CD4-positive, alpha-beta T cell (primary cell): ENCODE results near the gene C5orf24. TPM values are rescaled to one million over a fixed set of nuclear protein-coding genes. Genes with fewer than 3 reads are reported as not detected.
"Not testable (repeated sequence)": the region's sequence is repeated elsewhere in the genome, so short reads cannot be mapped to it uniquely, and the experiment has no call there.

Experiments used
- ATAC-seq: fragments of 200-7000 bp; cut with Tn5 transposase; one replicate; pipeline ENCODE4 v1.10.0; 2022; ENCODE audit warnings: mild to moderate bottlenecking; ENCODE audit not compliant: poor library complexity
- CTCF ChIA-PET: fragments of 350-600 bp; sonication (Branson Sonifier 250); formaldehyde crosslinking; loops from one replicate; lab custom pipeline; 2021; ENCODE audit warnings: antibody characterized with exemption, inconsistent platforms; lab: Charles Lee
- POLR2A ChIA-PET: fragments of 350-600 bp; sonication (Branson Sonifier 250); formaldehyde crosslinking; loops from one replicate; lab custom pipeline; 2021; ENCODE audit warnings: antibody characterized with exemption, inconsistent platforms; lab: Charles Lee
- DNase-seq, 14 experiments: peaks; one replicate each; pipeline ENCODE4 v3.0.0-alpha.2; 2013 to 2020; ENCODE audit warnings: mixed read lengths in 2 of 14
- H3K27ac ChIP-seq, 2 donors: one replicate each; pipeline versions ENCODE4 v1.5.1 to v1.7.0; 2013; ENCODE audit warnings: low read length in 2 of 2, low read depth in 1 of 2, mild to moderate bottlenecking in 1 of 2
- H3K27me3 ChIP-seq, 2 experiments: 1 replicate in 1 of 2; 2 replicates in 1 of 2; pipeline versions ENCODE4 v1.6.1 to v1.7.0; 2013; ENCODE audit warnings: low read length in 2 of 2, control low read depth in 1 of 2, mild to moderate bottlenecking in 1 of 2, moderate library complexity in 1 of 2; ENCODE audit not compliant: insufficient read depth in 2 of 2, control insufficient read depth in 1 of 2
- H3K36me3 ChIP-seq: one replicate; pipeline ENCODE4 v1.6.1; 2013; ENCODE audit warnings: low read length, control low read depth; ENCODE audit not compliant: insufficient read depth
- H3K4me1 ChIP-seq: one replicate; pipeline ENCODE4 v1.6.1; 2013; ENCODE audit warnings: low read length, control low read depth; ENCODE audit not compliant: insufficient read depth
- H3K4me3 ChIP-seq: one replicate; pipeline ENCODE4 v1.5.1; 2013; ENCODE audit warnings: mild to moderate bottlenecking, low read length, moderate library complexity
- H3K9me3 ChIP-seq, 2 experiments: 1 replicate in 1 of 2; 2 replicates in 1 of 2; pipeline versions ENCODE4 v1.6.1 to v1.7.0; 2013; ENCODE audit warnings: low read length in 2 of 2, mild to moderate bottlenecking in 2 of 2, control low read depth in 1 of 2, moderate library complexity in 1 of 2; ENCODE audit not compliant: control insufficient read depth in 1 of 2, insufficient read depth in 1 of 2
- H3K27ac Mint-ChIP-seq: one replicate; pipeline ENCODE4 v1.8.0; 2020; ENCODE audit warnings: mixed read lengths
- H3K27me3 Mint-ChIP-seq: one replicate; pipeline ENCODE4 v1.8.0; 2021; ENCODE audit warnings: mixed read lengths
- H3K36me3 Mint-ChIP-seq: one replicate; pipeline ENCODE4 v1.8.0; 2021; ENCODE audit warnings: low read depth, mixed read lengths
- H3K4me1 Mint-ChIP-seq: one replicate; pipeline ENCODE4 v1.8.0; 2021; ENCODE audit warnings: low read depth, mixed read lengths
- H3K4me3 Mint-ChIP-seq: one replicate; pipeline ENCODE4 v1.8.0; 2020; ENCODE audit warnings: mild to moderate bottlenecking, mixed read lengths
- H3K9me3 Mint-ChIP-seq: one replicate; pipeline ENCODE4 v1.8.0; 2020; ENCODE audit warnings: mixed read lengths
- CTCF ChIP-seq: fragments of 200-600 bp; IDR thresholded peaks from one replicate; pipeline ENCODE4 v1.8.0; 2022; ENCODE audit warnings: antibody characterized with exemption, mild to moderate bottlenecking
- intact Hi-C, 2 experiments: fragments of 100-400 bp; cut with DNase I in 1 of 2; cut with micrococcal nuclease in 1 of 2; formaldehyde crosslinking; loops; one replicate each; pipeline versions ENCODE4 v1.15.1 to v1.9.0; 2023 to 2025; cut with DNase I, micrococcal nuclease
- total RNA-seq, 174 experiments: library from RNA in 2 of 174; stranded (reverse) in 2 of 174; gene quantifications; one replicate each; pipeline ENCODE4 v1.2.3 and lab custom pipeline; 2021 to 2026

Gene C5orf24
- total RNA-seq, 2 experiments from 2014 or later: 34.6 to 36.5 TPM

- no peak overlapping the region for H3K27ac Mint-ChIP-seq
- CTCF ChIA-PET: interaction anchor here (1.2 kb wide), 1 partner anchor 77 kb away, joined by 4 read pairs; the partner anchor contains the start of gene DDX46
These were observed 10.1 kb upstream of the C5orf24 start for GRCh38 chr5:134835623-134836022.

GRCh38 chr5:134837530-134838181 is 8.1 kb upstream of the C5orf24 start:
- ATAC-seq (no peak), DNase-seq (no peak)
- CTCF ChIA-PET: no interaction called here
- Mint-ChIP-seq H3K4me1 (no peaks in the 10 kb centered on the region), H3K9me3 (no peaks in the 10 kb centered on the region), H3K27ac (no peak overlapping the region), H3K36me3 (peaks cover 35% of the 10 kb centered on the region), H3K4me3 (no peak overlapping the region), H3K27me3 (no peaks in the 10 kb centered on the region)
- intact Hi-C loops: no loop called here
- Histone ChIP-seq H3K27ac (no peak overlapping the region), H3K4me3 (no peak overlapping the region), H3K4me1 (no peaks in the 10 kb centered on the region), H3K27me3 (no peaks in the 10 kb centered on the region), H3K36me3 (peaks cover 36% of the 10 kb centered on the region), H3K9me3 (no peaks in the 10 kb centered on the region)
- no peak for TF ChIP-seq CTCF
- POLR2A ChIA-PET: no interaction called here

More at GRCh38 chr5:134835623-134836022, 10.1 kb upstream of the C5orf24 start:
- H3K4me1 Mint-ChIP-seq: no peaks in the 10 kb centered on the region
- Histone ChIP-seq H3K4me1 (no peaks in the 10 kb centered on the region), H3K9me3 (no peaks in the 10 kb centered on the region), H3K4me3 (no peak overlapping the region), H3K27ac (no peak overlapping the region), H3K36me3 (peaks cover 34% of the 10 kb centered on the region), H3K27me3 (no peaks in the 10 kb centered on the region)
- POLR2A ChIA-PET: no interaction called here
- TF ChIP-seq CTCF: no peak
- intact Hi-C loops: no loop called here
- DNase-seq (no peak), ATAC-seq (no peak)
- peaks cover 43% of the 10 kb centered on the region for H3K36me3 Mint-ChIP-seq
- no peak overlapping the region for H3K4me3 Mint-ChIP-seq
- no peaks in the 10 kb centered on the region for H3K9me3 Mint-ChIP-seq
- H3K27me3 Mint-ChIP-seq: no peaks in the 10 kb centered on the region

- CTCF ChIA-PET, POLR2A ChIA-PET, H3K27ac Mint-ChIP-seq, H3K9me3 ChIP-seq, intact Hi-C loops, H3K4me3 ChIP-seq, H3K27me3 Mint-ChIP-seq, H3K27me3 ChIP-seq, ATAC-seq, DNase-seq, H3K4me3 Mint-ChIP-seq, H3K9me3 Mint-ChIP-seq, H3K27ac ChIP-seq, H3K4me1 Mint-ChIP-seq, H3K4me1 ChIP-seq: not testable (repeated sequence)
- H3K36me3 Mint-ChIP-seq: peaks cover 28% of the 10 kb centered on the region
- peaks cover 32% of the 10 kb centered on the region for H3K36me3 ChIP-seq
These were observed 7.4 kb upstream of the C5orf24 start for GRCh38 chr5:134838361-134838760.
